Neural progenitor cell (in vitro differentiated cells): ENCODE measurements around the gene TELO2. TPM values are rescaled to one million over a fixed set of nuclear protein-coding genes. Genes with fewer than 3 reads are reported as not detected.

Experiments
- DNase-seq: peaks from one replicate; pipeline ENCODE4 v3.0.0-alpha.2; 2016; ENCODE audit warnings: low spot score
- H2AFZ ChIP-seq: fragments of 200-600 bp; sonication (generic); replicated peaks from 2 replicates; pipeline ENCODE4 v1.6.1; 2016; ENCODE audit warnings: antibody characterized with exemption
- H3F3A ChIP-seq: fragments of 200-600 bp; sonication (generic); 2 replicates; pipeline ENCODE4 v1.6.1; 2016; ENCODE audit warnings: antibody characterized with exemption, low read depth
- H3K27ac ChIP-seq: fragments of 200-600 bp; sonication (generic); 2 replicates; pipeline ENCODE4 v1.5.1; 2016; ENCODE audit warnings: mild to moderate bottlenecking
- H3K27me3 ChIP-seq: fragments of 200-600 bp; sonication (generic); 2 replicates; pipeline ENCODE4 v1.6.1; 2016; ENCODE audit warnings: mild to moderate bottlenecking, moderate library complexity
- H3K36me3 ChIP-seq: fragments of 200-600 bp; sonication (generic); 2 replicates; pipeline ENCODE4 v1.5.1; 2016
- H3K4me1 ChIP-seq: fragments of 200-600 bp; sonication (generic); 2 replicates; pipeline ENCODE4 v1.6.1; 2016; ENCODE audit warnings: mixed run types
- H3K4me2 ChIP-seq: fragments of 200-600 bp; sonication (generic); 2 replicates; pipeline ENCODE4 v1.6.1; 2016
- H3K4me3 ChIP-seq: fragments of 200-600 bp; sonication (generic); 2 replicates; pipeline ENCODE4 v1.5.1; 2016
- H3K79me2 ChIP-seq: fragments of 200-600 bp; sonication (generic); 2 replicates; pipeline ENCODE4 v1.6.1; 2016; ENCODE audit warnings: low read depth
- H3K9ac ChIP-seq: fragments of 200-600 bp; sonication (generic); 2 replicates; pipeline ENCODE4 v1.6.1; 2016
- H3K9me3 ChIP-seq: fragments of 200-600 bp; sonication (generic); 2 replicates; pipeline ENCODE4 v1.5.1; 2016; ENCODE audit warnings: low read depth
- H4K20me1 ChIP-seq: fragments of 200-600 bp; sonication (generic); 2 replicates; pipeline ENCODE4 v1.6.1; 2016; ENCODE audit warnings: low read depth
- H3K27ac Mint-ChIP-seq: 3 replicates; pipeline ENCODE4 v1.8.0; 2021; ENCODE audit warnings: mixed read lengths
- H3K27me3 Mint-ChIP-seq: 2 replicates; pipeline ENCODE4 v1.8.0; 2022; ENCODE audit warnings: low read depth, mild to moderate bottlenecking, inconsistent platforms, moderate library complexity, mixed read lengths; ENCODE audit not compliant: insufficient read depth
- H3K36me3 Mint-ChIP-seq: 3 replicates; pipeline ENCODE4 v1.8.0; 2021; ENCODE audit warnings: mixed read lengths
- H3K4me1 Mint-ChIP-seq: 3 replicates; pipeline ENCODE4 v1.8.0; 2021; ENCODE audit warnings: mixed read lengths
- H3K4me3 Mint-ChIP-seq: 3 replicates; pipeline ENCODE4 v1.8.0; 2021; ENCODE audit warnings: mild to moderate bottlenecking, moderate library complexity, mixed read lengths
- H3K9me3 Mint-ChIP-seq: 3 replicates; pipeline ENCODE4 v1.8.0; 2020; ENCODE audit warnings: mixed read lengths
- EZH2 ChIP-seq: fragments of 200-600 bp; sonication (generic); IDR thresholded peaks from 2 replicates; pipeline ENCODE4 v1.6.1; 2017; ENCODE audit warnings: antibody characterized with exemption, mild to moderate bottlenecking, moderate library complexity
- EZH2phosphoT487 ChIP-seq: fragments of 200-600 bp; sonication (generic); IDR thresholded peaks from 2 replicates; pipeline ENCODE4 v1.6.1; 2017; ENCODE audit warnings: antibody characterized with exemption
- total RNA-seq: library from RNA; depleted of rRNA; stranded (reverse); fragments of >200 nt; gene quantifications from 2 replicates; pipeline ENCODE4 v1.2.3, GENCODE V29; 2015; ENCODE audit warnings: low replicate concordance
- TF ChIP-seq, protein P1 (sequence below): fragments of 200-600 bp; sonication (generic); IDR thresholded peaks from 2 replicates; pipeline ENCODE4 v1.5.1; 2017; ENCODE audit warnings: antibody characterized with exemption, mild to moderate bottlenecking

Gene TELO2
- total RNA-seq, 1 donor from 2014 or later, result 18.3 TPM

DNA sequence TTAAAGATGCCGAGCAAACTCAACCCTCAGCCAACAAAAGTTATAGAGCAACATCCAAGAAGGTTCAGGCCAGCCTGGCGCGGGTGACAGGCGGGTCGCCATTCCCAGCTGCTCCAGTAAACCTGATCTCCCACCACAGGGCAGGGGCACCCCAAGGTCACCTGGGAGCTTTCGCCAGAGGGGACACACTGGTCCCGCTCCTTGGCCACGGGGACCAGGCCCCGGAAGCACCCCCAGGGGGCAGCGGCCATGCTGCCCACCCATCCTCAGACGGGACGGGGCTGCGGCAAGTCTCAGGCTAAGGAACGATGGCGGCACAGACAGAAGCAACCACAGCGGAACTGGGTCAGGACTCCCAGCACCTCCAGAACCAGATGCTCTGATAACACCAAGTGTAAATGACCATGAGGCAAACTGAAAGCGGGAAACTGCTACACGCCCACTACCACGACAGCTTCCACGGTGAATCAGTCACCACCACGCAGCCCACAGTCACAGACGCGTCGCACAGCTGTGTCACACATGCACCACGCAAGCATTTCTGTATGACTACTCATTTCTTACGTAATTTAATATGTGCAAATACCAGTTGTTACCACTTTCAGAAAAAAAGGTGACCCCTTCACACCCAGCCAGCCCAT, 34.7 kb upstream of the TELO2 start:
- H3K4me3 Mint-ChIP-seq, result no peak overlapping the region
- Histone ChIP-seq H3K4me3 (no peak overlapping the region), H3K36me3 (no peaks in the 10 kb centered on the region), H3K79me2 (no peaks in the 10 kb centered on the region), H3F3A (no peaks in the 10 kb centered on the region), H3K9ac (no peak overlapping the region), H3K27ac (no peak overlapping the region), H3K27me3 (no peaks in the 10 kb centered on the region), H3K4me1 (no peaks in the 10 kb centered on the region), H4K20me1 (no peaks in the 10 kb centered on the region), H2AFZ (no peak overlapping the region), H3K4me2 (no peak overlapping the region), H3K9me3 (no peaks in the 10 kb centered on the region)
- no peaks in the 10 kb centered on the region for H3K4me1 Mint-ChIP-seq
- H3K27me3 Mint-ChIP-seq, result no peaks in the 10 kb centered on the region
- no peak for TF ChIP-seq EZH2
- TF ChIP-seq, protein P1, sequence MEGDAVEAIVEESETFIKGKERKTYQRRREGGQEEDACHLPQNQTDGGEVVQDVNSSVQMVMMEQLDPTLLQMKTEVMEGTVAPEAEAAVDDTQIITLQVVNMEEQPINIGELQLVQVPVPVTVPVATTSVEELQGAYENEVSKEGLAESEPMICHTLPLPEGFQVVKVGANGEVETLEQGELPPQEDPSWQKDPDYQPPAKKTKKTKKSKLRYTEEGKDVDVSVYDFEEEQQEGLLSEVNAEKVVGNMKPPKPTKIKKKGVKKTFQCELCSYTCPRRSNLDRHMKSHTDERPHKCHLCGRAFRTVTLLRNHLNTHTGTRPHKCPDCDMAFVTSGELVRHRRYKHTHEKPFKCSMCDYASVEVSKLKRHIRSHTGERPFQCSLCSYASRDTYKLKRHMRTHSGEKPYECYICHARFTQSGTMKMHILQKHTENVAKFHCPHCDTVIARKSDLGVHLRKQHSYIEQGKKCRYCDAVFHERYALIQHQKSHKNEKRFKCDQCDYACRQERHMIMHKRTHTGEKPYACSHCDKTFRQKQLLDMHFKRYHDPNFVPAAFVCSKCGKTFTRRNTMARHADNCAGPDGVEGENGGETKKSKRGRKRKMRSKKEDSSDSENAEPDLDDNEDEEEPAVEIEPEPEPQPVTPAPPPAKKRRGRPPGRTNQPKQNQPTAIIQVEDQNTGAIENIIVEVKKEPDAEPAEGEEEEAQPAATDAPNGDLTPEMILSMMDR, result no peak
- no peak for TF ChIP-seq EZH2phosphoT487
- peak overlapping the region; percentile 76 for H3K27ac Mint-ChIP-seq
- DNase-seq, result no peak
- no peaks in the 10 kb centered on the region for H3K9me3 Mint-ChIP-seq
- H3K36me3 Mint-ChIP-seq, result peaks cover 2% of the 10 kb centered on the region

DNA sequence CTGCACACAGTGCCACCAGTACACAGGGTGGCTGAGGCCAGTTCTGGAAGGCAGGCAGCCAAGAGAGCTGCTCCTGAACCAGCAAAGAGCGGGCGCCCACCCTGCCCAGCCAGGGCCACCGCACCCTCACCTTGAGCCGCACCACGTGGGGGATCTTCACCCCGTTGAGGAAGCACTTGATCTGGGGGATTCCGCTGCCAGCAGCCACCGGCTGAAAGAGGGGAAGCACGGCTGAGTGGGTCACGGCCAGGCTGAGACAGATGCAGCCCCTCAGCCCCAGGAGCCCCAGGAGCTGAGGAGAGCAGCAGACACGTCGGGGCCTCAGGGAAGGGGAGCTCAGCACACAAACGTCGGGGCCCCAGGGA, 34.2 kb upstream of the TELO2 start:
- Histone ChIP-seq H3K27me3 (no peaks in the 10 kb centered on the region), H3K9me3 (no peaks in the 10 kb centered on the region), H2AFZ (no peak overlapping the region), H3F3A (no peaks in the 10 kb centered on the region), H3K4me3 (no peak overlapping the region), H3K36me3 (no peaks in the 10 kb centered on the region), H3K4me1 (no peaks in the 10 kb centered on the region), H4K20me1 (no peaks in the 10 kb centered on the region), H3K79me2 (no peaks in the 10 kb centered on the region), H3K4me2 (no peak overlapping the region), H3K9ac (no peak overlapping the region), H3K27ac (no peak overlapping the region)
- no peak for TF ChIP-seq EZH2phosphoT487
- peaks cover 2% of the 10 kb centered on the region for H3K36me3 Mint-ChIP-seq
- no peaks in the 10 kb centered on the region for H3K9me3 Mint-ChIP-seq
- no peak overlapping the region for H3K27ac Mint-ChIP-seq
- H3K27me3 Mint-ChIP-seq, result no peaks in the 10 kb centered on the region
- H3K4me3 Mint-ChIP-seq, result no peak overlapping the region
- DNase-seq, result no peak
- no peaks in the 10 kb centered on the region for H3K4me1 Mint-ChIP-seq

DNA sequence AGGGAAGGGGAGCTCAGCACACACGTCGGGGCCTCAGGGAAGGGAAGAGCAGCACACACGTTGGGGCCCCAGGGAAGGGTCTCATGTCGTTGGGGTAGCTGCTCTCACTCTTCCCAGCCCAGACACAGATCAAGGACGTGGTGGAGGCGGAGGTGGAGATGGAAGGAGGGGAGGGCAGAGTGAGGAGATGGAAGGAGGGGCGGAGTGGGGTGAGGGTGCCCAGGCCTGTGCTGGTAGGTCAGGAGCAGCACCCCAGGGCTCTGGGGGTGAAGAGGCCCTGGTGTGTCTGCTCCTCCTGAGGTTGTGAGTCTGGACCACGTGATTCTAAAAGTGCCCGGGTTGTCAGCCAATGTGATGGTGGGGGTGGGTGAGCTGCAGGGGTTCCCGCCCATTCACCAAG, 33.2 kb upstream of the TELO2 start:
- Histone ChIP-seq H3K79me2 (no peaks in the 10 kb centered on the region), H3K27me3 (no peaks in the 10 kb centered on the region)

DNA sequence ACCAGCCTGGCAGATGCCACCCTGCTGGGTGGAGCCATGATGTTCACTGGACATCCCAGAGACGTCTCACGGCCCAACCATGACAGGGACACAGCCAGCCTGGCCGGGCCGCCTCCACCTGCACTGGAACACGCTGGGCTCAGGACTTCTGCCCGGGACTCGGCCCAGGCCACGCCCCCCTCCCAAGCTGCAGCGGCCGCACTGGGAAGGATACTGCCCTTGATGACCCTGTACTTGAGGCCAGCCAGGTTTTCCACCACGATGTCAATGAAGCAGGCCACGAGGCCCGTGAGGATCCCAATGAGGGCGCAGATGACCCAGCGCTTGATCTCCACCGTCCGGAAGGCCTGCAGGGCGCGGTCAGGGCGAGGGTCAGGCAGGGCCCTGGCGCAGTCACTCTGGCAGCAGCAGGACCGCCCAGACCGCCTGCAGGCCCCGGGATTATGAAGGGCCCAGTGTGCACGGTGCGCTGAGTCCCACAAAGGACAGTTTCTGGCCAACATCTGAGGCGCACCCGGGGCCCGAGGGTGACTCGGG, 32.5 kb upstream of the TELO2 start:
- H3K27me3 ChIP-seq, result no peaks in the 10 kb centered on the region
- no peaks in the 10 kb centered on the region for H4K20me1 ChIP-seq
- TF ChIP-seq EZH2phosphoT487 (no peak), EZH2 (no peak)
- H3K4me3 Mint-ChIP-seq, result no peak overlapping the region
- no peaks in the 10 kb centered on the region for H3K36me3 ChIP-seq
- H3F3A ChIP-seq, result no peaks in the 10 kb centered on the region
- H3K4me2 ChIP-seq, result no peak overlapping the region
- H3K4me3 ChIP-seq, result no peak overlapping the region
- no peaks in the 10 kb centered on the region for H3K4me1 ChIP-seq
- DNase-seq, result no peak
- H3K9me3 ChIP-seq, result no peaks in the 10 kb centered on the region
- peaks cover 5% of the 10 kb centered on the region for H3K27me3 Mint-ChIP-seq
- H3K4me1 Mint-ChIP-seq, result no peaks in the 10 kb centered on the region
- no peaks in the 10 kb centered on the region for H3K79me2 ChIP-seq
- H3K36me3 Mint-ChIP-seq, result peaks cover 2% of the 10 kb centered on the region
- H3K9me3 Mint-ChIP-seq, result no peaks in the 10 kb centered on the region
- no peak overlapping the region for H3K27ac ChIP-seq
- H3K9ac ChIP-seq, result no peak overlapping the region
- no peak overlapping the region for H3K27ac Mint-ChIP-seq
- H2AFZ ChIP-seq, result no peak overlapping the region

More for the DNA sequence above, 33.2 kb upstream of the TELO2 start:
- Histone ChIP-seq H3K9me3 (no peaks in the 10 kb centered on the region), H3K9ac (no peak overlapping the region), H3K4me2 (no peak overlapping the region), H3K36me3 (no peaks in the 10 kb centered on the region), H2AFZ (no peak overlapping the region), H3K4me1 (no peaks in the 10 kb centered on the region), H3K27ac (no peak overlapping the region), H3K4me3 (no peak overlapping the region), H4K20me1 (no peaks in the 10 kb centered on the region), H3F3A (no peaks in the 10 kb centered on the region)
- H3K36me3 Mint-ChIP-seq, result peaks cover 2% of the 10 kb centered on the region
- peaks cover 3% of the 10 kb centered on the region for H3K27me3 Mint-ChIP-seq
- H3K4me3 Mint-ChIP-seq, result no peak overlapping the region
- H3K9me3 Mint-ChIP-seq, result no peaks in the 10 kb centered on the region
- TF ChIP-seq, protein P1, result no peak
- TF ChIP-seq EZH2phosphoT487, result no peak
- TF ChIP-seq EZH2, result no peak
- no peak overlapping the region for H3K27ac Mint-ChIP-seq
- no peaks in the 10 kb centered on the region for H3K4me1 Mint-ChIP-seq
- DNase-seq, result no peak
